Neuronal stem cell (in vitro differentiated cells): Measurements from ENCODE around the gene EME1.

ENCODE experiments used
- DNase-seq: peaks from one replicate; pipeline ENCODE4 v3.0.0-alpha.2; 2013; ENCODE audit warnings: low spot score
- H2AFZ ChIP-seq: one replicate; pipeline ENCODE4 v1.6.1; 2013; ENCODE audit warnings: mild to moderate bottlenecking, low read length, inconsistent platforms
- H2AK5ac ChIP-seq: 2 replicates; pipeline ENCODE4 v1.6.1; 2013; ENCODE audit warnings: low read depth, mild to moderate bottlenecking, inconsistent platforms, low read length, moderate library complexity, mixed read lengths
- H2BK120ac ChIP-seq: 2 replicates; pipeline ENCODE4 v1.6.1; 2013; ENCODE audit warnings: low read depth, mild to moderate bottlenecking, inconsistent platforms, low read length, moderate library complexity, mixed read lengths
- H2BK12ac ChIP-seq: one replicate; pipeline ENCODE4 v1.6.1; 2013; ENCODE audit warnings: low read length, inconsistent platforms
- H2BK15ac ChIP-seq: 2 replicates; pipeline ENCODE4 v1.6.1; 2013; ENCODE audit warnings: mild to moderate bottlenecking, low read length, inconsistent platforms, mixed read lengths
- H2BK5ac ChIP-seq: one replicate; pipeline ENCODE4 v1.6.1; 2013; ENCODE audit warnings: inconsistent platforms, mild to moderate bottlenecking, low read length, moderate library complexity
- H3K14ac ChIP-seq: one replicate; pipeline ENCODE4 v1.6.1; 2013; ENCODE audit warnings: low read length, inconsistent platforms
- H3K18ac ChIP-seq: 2 replicates; pipeline ENCODE4 v1.6.1; 2013; ENCODE audit warnings: low read length, inconsistent platforms
- H3K23ac ChIP-seq: 2 replicates; pipeline ENCODE4 v1.6.1; 2013; ENCODE audit warnings: low read depth, mild to moderate bottlenecking, mixed read lengths, low read length, inconsistent platforms; ENCODE audit not compliant: poor library complexity
- H3K27ac ChIP-seq: replicated peaks from 3 replicates; pipeline ENCODE4 v1.5.1; 2013; ENCODE audit warnings: low read length, inconsistent platforms
- H3K27me3 ChIP-seq, 3 experiments: 2 replicates each; pipeline ENCODE4 v1.6.1; 2013; ENCODE audit warnings: low read length in 3 of 3, mild to moderate bottlenecking in 2 of 3, inconsistent platforms in 1 of 3, low read depth in 1 of 3, mixed read lengths in 1 of 3, moderate library complexity in 1 of 3; ENCODE audit not compliant: control insufficient read depth in 3 of 3, insufficient read depth in 3 of 3
- H3K36me3 ChIP-seq, 2 donors: replicated peaks in 1 of 2; 2 replicates each; pipeline ENCODE4 v1.6.1; 2013; ENCODE audit warnings: low read length in 2 of 2; ENCODE audit not compliant: control insufficient read depth in 2 of 2, insufficient read depth in 2 of 2
- H3K4ac ChIP-seq: 2 replicates; pipeline ENCODE4 v1.6.1; 2013; ENCODE audit warnings: inconsistent platforms, mild to moderate bottlenecking, low read length, moderate library complexity
- H3K4me1 ChIP-seq, 2 donors: 1 replicate in 1 of 2; 2 replicates in 1 of 2; pipeline ENCODE4 v1.6.1; 2013; ENCODE audit warnings: low read length in 2 of 2, low read depth in 1 of 2; ENCODE audit not compliant: control insufficient read depth in 2 of 2, insufficient read depth in 1 of 2
- H3K4me2 ChIP-seq: one replicate; pipeline ENCODE4 v1.6.1; 2013; ENCODE audit warnings: mild to moderate bottlenecking, low read length, inconsistent platforms; ENCODE audit not compliant: insufficient read depth, poor library complexity, severe bottlenecking
- H3K4me3 ChIP-seq, 2 donors: 2 replicates each; pipeline ENCODE4 v1.5.1; 2013; ENCODE audit warnings: low read length in 2 of 2, mild to moderate bottlenecking in 2 of 2, inconsistent platforms in 1 of 2, moderate library complexity in 1 of 2
- H3K79me1 ChIP-seq: one replicate; pipeline ENCODE4 v1.6.1; 2013; ENCODE audit warnings: low read depth, mild to moderate bottlenecking, inconsistent platforms, low read length, moderate library complexity
- H3K9ac ChIP-seq: one replicate; pipeline ENCODE4 v1.6.1; 2013; ENCODE audit warnings: mild to moderate bottlenecking, low read depth, low read length, inconsistent platforms; ENCODE audit not compliant: poor library complexity
- H3K9me3 ChIP-seq, 2 donors: replicated peaks in 1 of 2; 2 replicates each; pipeline versions ENCODE3 to v1.6.1; 2013; ENCODE audit warnings: low read length in 2 of 2, mild to moderate bottlenecking in 2 of 2, inconsistent platforms in 1 of 2, low read depth in 1 of 2, mixed read lengths in 1 of 2, moderate library complexity in 1 of 2; ENCODE audit not compliant: control insufficient read depth in 2 of 2, insufficient read depth in 1 of 2
- H4K8ac ChIP-seq: one replicate; pipeline ENCODE4 v1.6.1; 2013; ENCODE audit warnings: low read depth, mild to moderate bottlenecking, inconsistent platforms, low read length, moderate library complexity
- H4K91ac ChIP-seq: one replicate; pipeline ENCODE4 v1.6.1; 2013; ENCODE audit warnings: low read length, low read depth, mild to moderate bottlenecking, inconsistent platforms; ENCODE audit not compliant: poor library complexity
- WGBS, 2 donors: extraction: QIAGEN DNeasy Blood & Tissue Kit; methylation state at CpG; one replicate each; pipeline ENCODE4 v1.1.7; 2013; ENCODE audit warnings: missing lambda C conversion rate in 2 of 2, mixed read lengths in 1 of 2; ENCODE audit not compliant: insufficient read length in 2 of 2, insufficient replicate concordance in 1 of 2; ENCODE audit errors: extremely low coverage in 2 of 2; 5-methylcytosine and 5-hydroxymethylcytosine counted together

EME1 gene

DNA sequence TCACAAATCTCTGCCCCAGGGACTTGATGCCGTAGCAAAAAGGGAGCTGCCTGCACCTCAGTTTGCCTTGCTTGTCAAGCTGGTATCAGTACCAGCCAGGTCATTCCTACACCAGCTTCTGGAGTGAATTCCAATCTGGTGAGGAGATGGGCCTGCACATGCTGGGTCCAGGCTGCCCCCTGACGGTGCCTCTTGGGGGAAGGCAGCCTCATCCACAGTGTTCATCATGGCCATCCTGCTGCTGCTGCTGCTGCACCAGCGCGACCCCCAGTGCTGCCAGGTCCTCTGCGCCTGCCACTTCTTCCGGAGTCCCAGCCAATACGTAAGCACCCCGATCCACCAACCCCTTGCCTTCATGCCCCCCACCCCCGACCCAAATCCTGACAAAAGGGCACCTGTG is 8.3 kb upstream of the EME1 start:
- Histone ChIP-seq H4K91ac (no peak overlapping the region), H3K18ac (no peak overlapping the region), H3K23ac (no peak overlapping the region), H2BK15ac (no peak overlapping the region), H3K36me3 (peaks cover 21 to 58% of the 10 kb centered on the region in 2 donors), H3K4me1 (peaks cover 17 to 35% of the 10 kb centered on the region in 2 donors), H2AFZ (no peak overlapping the region), H2BK12ac (no peak overlapping the region), H3K79me1 (no peaks in the 10 kb centered on the region), H2AK5ac (no peak overlapping the region), H2BK5ac (no peak overlapping the region), H3K4ac (no peak overlapping the region), H3K4me3 (no peak overlapping the region), H3K27me3 (no peaks in the 10 kb centered on the region), H3K27ac (no peak overlapping the region), H3K9ac (no peak overlapping the region), H3K4me2 (no peak overlapping the region), H4K8ac (no peak overlapping the region), H3K9me3 (no peaks in the 10 kb centered on the region), H2BK120ac (no peak overlapping the region), H3K14ac (no peak overlapping the region)
- WGBS, 2 donors: no CpG with 5 or more reads among the region's 9 CpGs
- no peak for DNase-seq

DNA sequence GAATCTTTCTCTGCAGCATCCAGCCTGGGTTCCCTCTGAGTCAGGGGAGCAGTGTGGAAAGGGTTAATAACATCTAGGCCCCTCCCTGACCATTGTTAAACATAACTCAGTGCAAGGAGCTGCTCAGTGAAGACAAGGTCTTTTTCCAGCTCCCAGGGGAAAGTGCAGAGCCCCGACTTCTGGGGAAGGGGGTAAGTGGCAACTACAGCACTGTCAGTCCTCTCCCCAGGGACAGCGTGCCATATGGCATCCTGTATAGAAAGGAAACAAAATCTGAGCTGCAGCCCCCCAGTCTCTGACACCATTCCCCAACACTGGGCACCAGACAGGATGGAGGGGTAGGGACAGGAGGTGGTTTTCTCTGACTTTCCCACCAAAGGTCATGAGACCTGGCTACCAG is 7.9 kb upstream of the EME1 start:
- H3K14ac ChIP-seq: no peak overlapping the region
- H2BK12ac ChIP-seq: no peak overlapping the region
- no peak overlapping the region for H3K4me3 ChIP-seq
- H3K18ac ChIP-seq: no peak overlapping the region
- no CpG with 5 or more reads among the region's 2 CpGs for WGBS, 2 donors
- no peak overlapping the region for H3K9ac ChIP-seq
- peaks cover 17 to 35% of the 10 kb centered on the region in 2 donors for H3K4me1 ChIP-seq
- no peak overlapping the region for H3K4ac ChIP-seq
- H2AFZ ChIP-seq: no peak overlapping the region
- H3K9me3 ChIP-seq: no peaks in the 10 kb centered on the region
- H3K27me3 ChIP-seq: no peaks in the 10 kb centered on the region
- no peak overlapping the region for H3K4me2 ChIP-seq
- no peaks in the 10 kb centered on the region for H3K79me1 ChIP-seq
- H4K8ac ChIP-seq: no peak overlapping the region
- no peak overlapping the region for H2BK120ac ChIP-seq
- no peak overlapping the region for H2AK5ac ChIP-seq
- no peak overlapping the region for H2BK5ac ChIP-seq
- no peak overlapping the region for H3K27ac ChIP-seq
- no peak overlapping the region for H2BK15ac ChIP-seq
- no peak for DNase-seq
- no peak overlapping the region for H4K91ac ChIP-seq
- H3K36me3 ChIP-seq: peaks cover 26 to 58% of the 10 kb centered on the region in 2 donors
- no peak overlapping the region for H3K23ac ChIP-seq

DNA sequence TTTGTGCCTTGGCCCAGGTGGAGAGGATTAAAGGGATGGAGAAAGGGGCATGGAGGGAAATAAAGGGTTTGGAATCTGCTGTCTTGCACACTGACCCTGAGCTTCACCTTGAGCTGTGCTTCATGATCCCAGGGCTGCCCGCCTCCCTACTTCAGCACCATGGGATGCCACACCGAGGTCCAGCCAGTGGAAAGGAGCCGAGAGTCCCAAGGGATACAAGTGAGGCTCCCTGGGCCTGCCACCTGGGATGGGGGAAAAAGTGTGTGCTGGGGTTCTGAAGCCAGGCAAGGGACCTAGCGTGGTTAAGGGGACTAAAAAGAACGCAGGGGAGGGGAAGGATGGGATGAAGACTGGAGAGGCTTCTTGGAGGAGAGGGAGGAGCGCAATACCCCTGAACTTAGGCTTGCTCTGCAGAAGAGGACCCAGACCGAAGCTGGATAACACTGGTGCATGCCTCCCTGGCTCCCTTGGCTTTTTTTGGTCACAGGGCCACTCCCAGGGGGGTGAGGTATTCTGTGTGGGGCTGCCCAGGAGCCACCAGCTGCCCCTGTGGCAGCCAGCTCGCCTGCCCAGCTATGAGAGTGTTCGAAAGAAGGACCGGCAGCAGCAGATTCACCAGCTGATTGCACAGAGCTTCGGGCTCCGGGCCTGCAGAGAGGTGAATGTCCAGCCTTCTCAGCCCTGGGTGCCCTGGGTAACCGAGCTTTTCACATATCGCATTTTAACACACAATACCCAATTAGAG is 7.2 kb upstream of the EME1 start:
- H2AK5ac ChIP-seq: no peak overlapping the region
- no peaks in the 10 kb centered on the region for H3K9me3 ChIP-seq
- no peak overlapping the region for H2BK5ac ChIP-seq
- H2BK15ac ChIP-seq: no peak overlapping the region
- H3K4me3 ChIP-seq: no peak overlapping the region
- DNase-seq: no peak
- H4K8ac ChIP-seq: no peak overlapping the region
- H3K79me1 ChIP-seq: no peaks in the 10 kb centered on the region
- no peak overlapping the region for H3K9ac ChIP-seq
- H3K36me3 ChIP-seq: peaks cover 26 to 60% of the 10 kb centered on the region in 2 donors
- H3K4ac ChIP-seq: no peak overlapping the region
- H2BK12ac ChIP-seq: no peak overlapping the region
- no peak overlapping the region for H2AFZ ChIP-seq
- no peak overlapping the region for H3K4me2 ChIP-seq
- H3K23ac ChIP-seq: no peak overlapping the region
- no peak overlapping the region for H2BK120ac ChIP-seq
- no peak overlapping the region for H3K27ac ChIP-seq
- no CpG with 5 or more reads among the region's 14 CpGs for WGBS, 2 donors
- no peak overlapping the region for H4K91ac ChIP-seq
- H3K14ac ChIP-seq: no peak overlapping the region
- no peak overlapping the region for H3K18ac ChIP-seq
- H3K4me1 ChIP-seq: peaks cover 17 to 35% of the 10 kb centered on the region in 2 donors
- H3K27me3 ChIP-seq: no peaks in the 10 kb centered on the region

DNA sequence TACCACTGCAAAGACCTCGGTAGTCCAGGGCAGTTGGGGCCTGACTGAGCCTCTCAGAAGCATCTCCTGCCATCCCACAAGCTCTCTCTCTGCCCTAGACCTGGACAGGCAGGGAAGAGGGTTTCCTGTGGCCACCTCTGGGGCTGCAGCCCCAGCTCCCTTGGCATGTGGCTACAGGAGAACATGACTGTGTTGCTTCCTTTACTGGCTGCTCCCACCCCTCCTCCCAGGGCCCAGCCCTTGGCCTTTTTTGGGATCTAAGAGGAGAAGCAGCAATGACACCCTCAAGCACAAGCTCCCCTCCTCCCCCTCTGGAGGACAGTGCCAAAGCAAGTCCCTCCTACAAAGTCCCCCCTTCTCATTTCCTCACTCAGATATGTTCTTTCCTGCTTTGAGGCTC is 5.6 kb upstream of the EME1 start:
- Histone ChIP-seq H3K14ac (no peak overlapping the region), H3K9me3 (no peaks in the 10 kb centered on the region), H2AK5ac (no peak overlapping the region), H3K4me1 (peaks cover 20 to 36% of the 10 kb centered on the region in 2 donors), H2BK15ac (no peak overlapping the region), H4K91ac (no peak overlapping the region), H3K4me2 (no peak overlapping the region), H3K36me3 (peaks cover 28 to 65% of the 10 kb centered on the region in 2 donors), H3K18ac (no peak overlapping the region), H2BK12ac (no peak overlapping the region), H3K27ac (no peak overlapping the region), H2BK5ac (no peak overlapping the region), H2BK120ac (no peak overlapping the region), H3K23ac (no peak overlapping the region), H3K27me3 (no peaks in the 10 kb centered on the region), H3K4ac (no peak overlapping the region), H3K9ac (no peak overlapping the region), H3K79me1 (no peaks in the 10 kb centered on the region), H3K4me3 (no peak overlapping the region), H2AFZ (no peak overlapping the region), H4K8ac (no peak overlapping the region)
- no peak for DNase-seq
- no CpG with 5 or more reads among the region's 1 CpG for WGBS, 2 donors
